ENCODE measurements around the gene PPARG. TPM values are rescaled to one million over a fixed set of nuclear protein-coding genes. Genes with fewer than 3 reads are reported as not detected.
"Not testable (repeated sequence)": the region's sequence is repeated elsewhere in the genome, so short reads cannot be mapped to it uniquely, and the experiment has no call there.

PPARG gene
- total RNA-seq, 1 donor from 2014 or later: 14.7 TPM

- DNase-seq (ENCODE audit: low read depth): no peak
- no peak for TF ChIP-seq CTCF (conservative IDR thresholded peaks at IDR 0.05; ENCODE audit: low read depth, low read length)
- H3K4me3 ChIP-seq (ENCODE audit: low read depth, low read length): no peak overlapping the region
Measured at GRCh38 chr3:12252889-12253288, 36.0 kb upstream of the PPARG start.

- no peak overlapping the region for H3K4me3 ChIP-seq (ENCODE audit: low read depth, low read length)
- no peak for TF ChIP-seq CTCF (conservative IDR thresholded peaks at IDR 0.05; ENCODE audit: low read depth, low read length)
Measured at GRCh38 chr3:12253516-12254343, 35.1 kb upstream of the PPARG start.

DNA sequence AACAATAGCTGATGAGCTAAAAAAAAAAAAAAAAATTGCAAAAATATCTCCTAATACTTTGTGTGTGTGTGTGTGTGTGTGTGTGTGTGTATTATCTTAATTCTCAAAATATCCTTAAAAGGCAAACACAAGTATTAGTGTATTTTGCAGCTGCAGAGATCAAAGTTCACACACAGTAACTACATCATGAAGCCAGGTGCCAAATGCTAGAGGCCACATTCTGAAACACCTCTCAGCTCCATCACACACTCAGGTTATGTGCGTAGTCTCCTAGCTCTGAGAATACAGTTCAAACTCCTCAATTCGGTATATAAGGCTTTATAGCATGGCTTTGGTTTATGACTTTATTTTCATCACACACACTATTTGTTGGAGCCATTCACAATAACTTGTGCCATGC, 33.5 kb upstream of the PPARG start:
- no peak for TF ChIP-seq CTCF (conservative IDR thresholded peaks at IDR 0.05; ENCODE audit: low read depth, low read length)
- H3K4me3 ChIP-seq (ENCODE audit: low read depth, low read length): no peak overlapping the region
- DNase-seq (ENCODE audit: low read depth): no peak

More at GRCh38 chr3:12253516-12254343, 35.1 kb upstream of the PPARG start:
- DNase-seq (ENCODE audit: low read depth): no peak

- no peak for TF ChIP-seq CTCF (conservative IDR thresholded peaks at IDR 0.05; ENCODE audit: low read depth, low read length)
Measured at GRCh38 chr3:12258911-12259310, 30.0 kb upstream of the PPARG start.

GRCh38 chr3:12262173-12262572, 26.7 kb upstream of the PPARG start:
- not testable (repeated sequence) for H3K4me3 ChIP-seq (ENCODE audit: low read depth, low read length); DNase-seq (ENCODE audit: low read depth)

More at GRCh38 chr3:12258911-12259310, 30.0 kb upstream of the PPARG start:
- no peak for DNase-seq (ENCODE audit: low read depth)
- H3K4me3 ChIP-seq (ENCODE audit: low read depth, low read length): no peak overlapping the region

GRCh38 chr3:12265508-12265907, 23.4 kb upstream of the PPARG start:
- no peak overlapping the region for H3K4me3 ChIP-seq (ENCODE audit: low read depth, low read length)
- DNase-seq (ENCODE audit: low read depth): no peak

GRCh38 chr3:12266038-12266437, 22.8 kb upstream of the PPARG start:
- H3K4me3 ChIP-seq (ENCODE audit: low read depth, low read length): no peak overlapping the region
- no peak for DNase-seq (ENCODE audit: low read depth)
- TF ChIP-seq CTCF (conservative IDR thresholded peaks at IDR 0.05; ENCODE audit: low read depth, low read length): no peak

More at GRCh38 chr3:12265508-12265907, 23.4 kb upstream of the PPARG start:
- TF ChIP-seq CTCF (conservative IDR thresholded peaks at IDR 0.05; ENCODE audit: low read depth, low read length): no peak

Data from epithelial cell of proximal tubule (primary cell).